ENCODE results near the gene PACRG. TPM values are rescaled to one million over a fixed set of nuclear protein-coding genes. Genes with fewer than 3 reads are reported as not detected.

PACRG gene
- total and polyA plus RNA-seq, 2 of the 8 experiments (the other 6 are each of a cell fraction or from before 2014, with no cell fraction given): 0.44 to 0.54 TPM

DNA sequence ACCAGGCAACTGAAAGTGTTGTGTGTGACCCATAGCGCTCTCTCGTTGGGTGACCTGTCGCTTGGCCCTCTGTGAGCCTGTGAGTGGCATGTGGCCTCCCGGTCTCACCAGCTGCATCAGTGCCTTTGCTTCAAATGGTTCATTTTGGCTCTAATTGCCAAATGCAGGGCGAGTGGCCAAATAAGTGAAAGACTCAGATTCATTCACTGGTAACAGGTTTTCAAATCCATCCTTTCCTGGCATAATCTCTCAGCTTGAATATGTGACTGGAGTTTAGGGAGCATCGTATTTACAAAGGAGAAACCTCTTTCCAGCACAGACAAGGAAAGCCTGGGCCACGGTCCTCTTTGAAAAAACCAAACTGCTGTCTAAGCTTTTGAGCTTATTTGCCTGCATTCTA, 365.1 kb downstream of the PACRG start:
- H4K91ac ChIP-seq (replicated peaks; ENCODE audit: insufficient read length, low read length): no peak overlapping the region
- no peak overlapping the region for H3K4ac ChIP-seq (replicated peaks; ENCODE audit: insufficient read length, low read depth, low read length)
- no peak overlapping the region for H3K9ac ChIP-seq (replicated peaks in 1 of 4; ENCODE audit: extremely low read depth in 1 of 4, low read depth in 3 of 4, low read length in 3 of 4)
- H3K14ac ChIP-seq (ENCODE audit: insufficient read length): no peak overlapping the region
- no peak overlapping the region for H2BK5ac ChIP-seq (ENCODE audit: low read depth, low read length)
- H3K4me2 ChIP-seq (ENCODE audit: insufficient read depth in 1 of 2, low read depth in 2 of 2, low read length in 2 of 2): no peak overlapping the region
- no peaks in the 10 kb centered on the region for H3K9me3 ChIP-seq (ENCODE audit: insufficient read depth in 2 of 2, low read depth in 1 of 2, low read length in 1 of 2)
- no peak overlapping the region for H2BK120ac ChIP-seq (replicated peaks; ENCODE audit: low read depth, low read length)
- no peak overlapping the region for H2BK20ac ChIP-seq (ENCODE audit: low read length)
- H4K8ac ChIP-seq (ENCODE audit: extremely low read depth, insufficient read depth, low read length): no peak overlapping the region
- FAIRE-seq: no peak
- ChIA-PET POLR2A (ENCODE audit: partially characterized antibody) (no interaction called here), CTCF (ENCODE audit: partially characterized antibody) (no interaction called here)
- H3K4me1 ChIP-seq (replicated peaks in 1 of 4; ENCODE audit: control insufficient read depth in 3 of 4, insufficient read depth in 4 of 4, low read length in 3 of 4): no peaks in the 10 kb centered on the region; a peak in 2 of 7 replicates
- H4K20me1 ChIP-seq (replicated peaks in 1 of 2; ENCODE audit: control insufficient read depth in 1 of 2, insufficient read depth in 2 of 2, low read length in 2 of 2): no peaks in the 10 kb centered on the region
- no peaks in the 10 kb centered on the region for H3K36me3 ChIP-seq (ENCODE audit: control insufficient read depth in 2 of 4, insufficient read depth in 4 of 4, low read length in 3 of 4)
- no peak overlapping the region for H3K23ac ChIP-seq (ENCODE audit: insufficient read length)
- H2AFZ ChIP-seq (ENCODE audit: low read length): no peak overlapping the region
- H3K79me1 ChIP-seq (ENCODE audit: low read depth, low read length): no peaks in the 10 kb centered on the region
- DNase-seq (ENCODE audit: low read depth in 1 of 2, low spot score in 2 of 2): no peak
- H2BK15ac ChIP-seq (ENCODE audit: low read length): peak overlapping the region; percentile 5; the same call in 1 of the 2 replicates
- no peaks in the 10 kb centered on the region for H3K27me3 ChIP-seq (replicated peaks in 1 of 4; ENCODE audit: control insufficient read depth in 3 of 4, extremely low read depth in 1 of 4, insufficient read depth in 3 of 4, low read length in 3 of 4)
- H2BK12ac ChIP-seq (ENCODE audit: low read depth, low read length): no peak overlapping the region
- no peak overlapping the region for H4K5ac ChIP-seq (ENCODE audit: insufficient read length, low read depth, low read length)
- WGBS, 2 experiments (ENCODE audit: extremely low coverage in 1 of 2, insufficient coverage in 1 of 2, insufficient read length in 1 of 2, insufficient replicate concordance in 2 of 2, low coverage in 1 of 2, low lambda C conversion rate in 2 of 2, missing lambda C conversion rate in 1 of 2): 90% methylated on average over 7 of the region's 7 CpGs; no CpG with 5 or more reads in 1 of the 2 experiments
- no peak overlapping the region for H3K27ac ChIP-seq (ENCODE audit: low read depth, low read length)
- no peak overlapping the region for H3K18ac ChIP-seq (ENCODE audit: extremely low read depth, low read length)
- no peak overlapping the region for H3K56ac ChIP-seq (replicated peaks; ENCODE audit: insufficient read length, low read depth, low read length)
- no peak overlapping the region for H3K4me3 ChIP-seq (ENCODE audit: extremely low read depth in 1 of 4, insufficient read depth in 2 of 4, low read depth in 3 of 4, low read length in 4 of 4)
- H3K79me2 ChIP-seq (ENCODE audit: control insufficient read depth in 1 of 2, insufficient read depth in 2 of 2, low read length in 2 of 2): no peaks in the 10 kb centered on the region
- H2AK5ac ChIP-seq (ENCODE audit: low read depth, low read length): no peak overlapping the region
- no peaks in the 10 kb centered on the region for H3K23me2 ChIP-seq (ENCODE audit: low read depth, low read length)
- TF ChIP-seq JUN (IDR thresholded peaks at IDR 0.05; ENCODE audit: low read depth, low read length) (no peak), SP2 (IDR thresholded peaks at IDR 0.05; ENCODE audit: low read length) (no peak), ASH2L (IDR thresholded peaks at IDR 0.05; ENCODE audit: low read length) (no peak), E2F6 (IDR thresholded peaks at IDR 0.05) (no peak), FOSL1 (IDR thresholded peaks at IDR 0.05; ENCODE audit: insufficient read depth, low read depth, low read length) (no peak), CHD2 (IDR thresholded peaks at IDR 0.05; ENCODE audit: low read length) (no peak)
